ENCODE measurements around the gene WDR36.

GRCh38 chr5:111153945-111154344 is 61.8 kb downstream of the WDR36 start:
- TF ChIP-seq CTCF (IDR thresholded peaks at IDR 0.05) (no peak), EP300 (IDR thresholded peaks at IDR 0.05) (no peak)

Measured in stomach (tissue), 4 donors.